HCT116 (cell line): ENCODE data around the gene STAT6.

Source experiments
- CTCF ChIP-seq, 3 experiments: fragments of 200-600 bp in 1 of 3; sonication (generic) in 1 of 3; IDR thresholded peaks in 2 of 3; conservative IDR thresholded peaks in 1 of 3; 2 replicates each; pipeline ENCODE4 v1.5.1; 2012 to 2017; ENCODE audit warnings: low read depth in 2 of 3, low read length in 2 of 3, antibody characterized with exemption in 1 of 3, borderline replicate concordance in 1 of 3, control low read depth in 1 of 3, mild to moderate bottlenecking in 1 of 3, mixed read lengths in 1 of 3, mixed run types in 1 of 3, moderate library complexity in 1 of 3; ENCODE audit not compliant: insufficient read depth in 1 of 3
- EZH2 ChIP-seq: fragments of 200-600 bp; sonication (generic); IDR thresholded peaks from 2 replicates; pipeline ENCODE4 v1.6.1; 2017; ENCODE audit warnings: antibody characterized with exemption, mixed run types
- EZH2phosphoT487 ChIP-seq: fragments of 200-600 bp; IDR thresholded peaks from 2 replicates; pipeline ENCODE4 v1.6.1; 2018; ENCODE audit warnings: antibody characterized with exemption, borderline replicate concordance
- JUND ChIP-seq: IDR thresholded peaks from 2 replicates; pipeline ENCODE4 v1.6.1; 2012
- POLR2A ChIP-seq: IDR thresholded peaks from 2 replicates; pipeline ENCODE4 v1.7.0; 2011; ENCODE audit warnings: borderline replicate concordance; ENCODE audit not compliant: insufficient read depth, insufficient read length; ENCODE audit errors: extremely low read depth
- REST ChIP-seq: IDR thresholded peaks from 2 replicates; pipeline ENCODE4 v1.6.1; 2012; ENCODE audit warnings: low read depth

- TF ChIP-seq EZH2phosphoT487 (no peak), EZH2 (no peak), POLR2A (no peak), JUND (no peak), REST (no peak), CTCF (IDR thresholded peaks at IDR 0.05 in 2 of 3, conservative IDR thresholded peaks at IDR 0.05 in 1 of 3; ENCODE audit: borderline replicate concordance in 1 of 3, insufficient read depth in 1 of 3, low read depth in 2 of 3, low read length in 2 of 3) (no peak)
These were observed 22.8 kb upstream of the STAT6 start for GRCh38 chr12:57133916-57134315.
